ENCODE measurements around the gene CLCN6. TPM values are rescaled to one million over a fixed set of nuclear protein-coding genes. Genes with fewer than 3 reads are reported as not detected.

Gene CLCN6
- total RNA-seq, 4 donors from 2014 or later = 14.0 to 184 (median 30.7) TPM

DNA sequence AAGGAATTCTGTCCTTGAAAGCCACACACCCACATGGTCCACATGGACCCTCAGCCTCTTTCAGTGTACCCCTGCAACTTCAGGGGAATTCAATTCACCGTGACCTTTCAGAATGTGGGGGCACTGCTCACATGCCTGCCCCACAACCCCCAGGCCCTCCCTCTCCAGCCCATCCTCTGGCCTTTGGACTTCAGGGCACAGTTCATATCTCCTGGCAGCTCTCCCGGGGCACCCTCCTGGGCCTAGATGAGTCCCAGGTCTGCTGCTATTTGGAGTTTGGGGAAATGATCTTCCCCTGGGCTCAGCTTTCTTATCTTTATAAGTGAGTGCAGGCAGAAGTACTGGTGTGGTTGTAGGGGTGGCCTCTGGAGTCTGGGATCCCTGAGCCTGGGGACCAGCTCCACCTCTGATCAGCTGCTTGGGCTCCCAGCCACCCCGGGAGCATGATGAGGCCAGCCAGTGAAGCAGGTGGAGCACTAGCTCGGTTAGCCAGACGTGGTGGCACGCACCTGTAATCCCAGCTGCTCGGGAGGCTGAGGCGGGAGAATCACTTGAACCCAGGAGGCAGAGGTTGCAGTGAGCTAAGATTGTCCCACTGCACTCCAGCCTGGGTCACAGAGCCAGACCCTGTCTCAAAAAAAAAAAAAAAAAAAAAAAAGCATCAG, 28.2 kb upstream of the CLCN6 start:
- TF ChIP-seq POLR2AphosphoS5 (IDR thresholded peaks at IDR 0.05) = no peak
- Histone ChIP-seq H3K27me3 (no peaks in the 10 kb centered on the region), H3K9me3 (no peaks in the 10 kb centered on the region), H3K27ac (no peak overlapping the region), H3K4me3 (no peak overlapping the region), H3K36me3 (no peaks in the 10 kb centered on the region), H3K4me1 (no peaks in the 10 kb centered on the region)
- no peak for DNase-seq
- 45% methylated on average over 6 of the region's 8 CpGs; no CpG with 5 or more reads in 1 of the 2 donors for WGBS, 2 donors (ENCODE audit: low coverage in 1 of 2)
- intact Hi-C loops (cut with DNase I; ENCODE audit: low total_unique reads) (no loop called here), in situ Hi-C loops (cut with MboI; ENCODE audit: low pct_ligation_motif_present in 1 of 4, low pct_unique_long_range_greater_than_20kb in 1 of 4, low sequenced_read_pairs in 3 of 4) (no loop called here)

DNA sequence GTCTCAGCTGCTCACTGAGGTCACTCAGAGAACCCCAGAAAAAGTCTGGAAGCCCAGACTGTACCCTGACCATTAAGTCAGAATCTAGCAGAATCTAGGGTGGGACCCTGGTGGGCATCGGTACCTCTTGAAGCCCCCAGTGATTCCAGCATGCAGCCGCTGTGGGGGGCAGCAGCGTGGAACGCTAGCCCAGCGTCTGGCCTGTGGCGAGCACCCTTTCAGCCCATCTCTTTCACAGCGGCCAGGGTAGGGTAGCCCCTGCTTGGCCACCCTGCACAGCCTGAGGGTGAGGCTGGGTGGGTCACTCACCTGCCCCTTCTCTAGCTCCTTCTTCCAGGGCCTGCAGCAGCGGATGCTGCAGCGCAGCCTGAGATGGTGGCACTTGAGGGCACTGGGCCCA, 27.7 kb upstream of the CLCN6 start:
- Histone ChIP-seq H3K36me3 (no peaks in the 10 kb centered on the region), H3K4me3 (no peak overlapping the region), H3K27me3 (no peaks in the 10 kb centered on the region), H3K27ac (no peak overlapping the region), H3K9me3 (no peaks in the 10 kb centered on the region), H3K4me1 (no peaks in the 10 kb centered on the region)
- TF ChIP-seq POLR2A (IDR thresholded peaks at IDR 0.05) = no peak
- TF ChIP-seq EP300 (IDR thresholded peaks at IDR 0.05; ENCODE audit: low read depth) = no peak
- TF ChIP-seq POLR2AphosphoS5 (IDR thresholded peaks at IDR 0.05) = no peak
- TF ChIP-seq CTCF (IDR thresholded peaks at IDR 0.05) = no peak
- intact Hi-C loops (cut with DNase I; ENCODE audit: low total_unique reads) = no loop called here
- in situ Hi-C loops (cut with MboI; ENCODE audit: low pct_ligation_motif_present in 1 of 4, low pct_unique_long_range_greater_than_20kb in 1 of 4, low sequenced_read_pairs in 3 of 4) = no loop called here
- 93% methylated on average over 5 of the region's 9 CpGs; no CpG with 5 or more reads in 1 of the 2 donors for WGBS, 2 donors (ENCODE audit: low coverage in 1 of 2)
- DNase-seq = no peak

DNA sequence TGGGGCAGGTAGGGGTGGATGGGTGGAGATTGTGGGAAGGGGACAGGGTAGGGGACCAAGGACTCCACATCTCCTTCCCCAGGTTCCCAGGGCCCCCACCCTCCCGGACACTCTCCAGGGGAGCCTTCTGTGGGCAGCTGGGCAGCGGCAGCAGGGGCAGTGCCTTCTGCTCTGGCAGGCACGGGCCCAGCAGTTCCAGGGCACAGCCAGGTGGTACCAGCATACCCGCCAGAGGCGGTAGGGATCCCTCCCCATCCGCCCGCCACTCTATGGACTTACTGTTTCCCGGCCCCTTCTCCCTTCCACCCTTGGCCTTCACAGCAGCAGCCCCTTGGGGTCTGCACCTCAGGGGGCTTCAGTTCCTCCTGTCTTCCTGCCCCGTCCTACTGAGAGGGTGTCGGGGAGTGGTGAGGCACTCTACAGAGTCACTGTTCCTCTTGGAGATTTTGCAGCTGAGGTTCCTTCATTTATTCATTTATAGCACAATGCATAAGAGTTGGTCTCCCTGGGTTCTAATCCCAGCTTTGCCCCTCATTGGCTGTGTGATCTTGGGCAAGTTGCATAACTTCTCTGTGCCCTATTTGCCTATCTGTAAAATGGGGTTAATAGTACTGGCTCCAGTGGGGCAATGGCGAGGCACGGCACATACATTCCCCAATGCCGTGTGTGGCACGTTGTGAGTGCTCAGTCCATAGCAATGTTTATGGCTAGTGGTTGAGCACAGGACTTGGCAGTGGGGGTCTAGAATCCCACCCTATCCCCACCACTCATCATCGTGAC, 27.0 kb upstream of the CLCN6 start:
- intact Hi-C loops (cut with DNase I; ENCODE audit: low total_unique reads) = no loop called here

DNA sequence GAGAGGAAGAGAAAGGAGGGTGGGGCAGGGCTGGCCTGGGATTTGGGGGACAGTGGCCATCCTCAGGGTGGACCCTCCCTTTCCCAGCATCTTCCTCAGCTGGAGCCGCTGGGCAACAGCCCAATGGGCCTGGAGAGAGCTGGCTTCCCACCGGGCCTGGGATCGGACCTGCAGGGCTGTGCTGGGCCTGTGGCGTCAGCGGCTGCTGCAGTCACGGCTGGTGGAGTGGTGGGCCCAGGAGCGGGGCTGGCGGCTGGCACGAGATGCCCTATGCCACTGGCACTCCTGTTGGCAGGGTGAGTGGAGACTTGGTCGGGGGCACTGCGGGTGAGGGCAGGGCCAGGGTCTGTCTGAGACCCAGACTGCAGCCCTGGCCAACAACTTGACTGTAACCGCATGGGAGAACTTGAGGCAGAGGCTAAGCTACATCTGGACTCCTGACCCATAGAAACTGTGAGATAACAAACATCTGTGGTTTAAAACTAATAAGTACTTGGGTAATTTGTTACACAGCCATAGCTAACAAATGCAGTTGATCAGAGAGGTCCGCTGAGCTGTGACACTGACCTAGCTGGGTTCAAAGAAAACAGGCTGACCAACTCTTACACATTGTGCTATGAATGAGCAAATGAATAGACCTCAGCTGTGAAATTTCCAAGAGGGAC, 26.1 kb upstream of the CLCN6 start:
- intact Hi-C loops (cut with DNase I; ENCODE audit: low total_unique reads) (no loop called here), in situ Hi-C loops (cut with MboI; ENCODE audit: low pct_ligation_motif_present in 1 of 4, low pct_unique_long_range_greater_than_20kb in 1 of 4, low sequenced_read_pairs in 3 of 4) (no loop called here)
- no peaks in the 10 kb centered on the region for H3K27me3 ChIP-seq
- no peaks in the 10 kb centered on the region for H3K9me3 ChIP-seq
- H3K36me3 ChIP-seq = no peaks in the 10 kb centered on the region
- H3K4me1 ChIP-seq = peaks cover 2 to 5% (median 2%) of the 10 kb centered on the region in 4 donors
- no peak overlapping the region for H3K4me3 ChIP-seq
- no peak for TF ChIP-seq POLR2AphosphoS5 (IDR thresholded peaks at IDR 0.05)
- no peak for TF ChIP-seq POLR2A (IDR thresholded peaks at IDR 0.05)
- TF ChIP-seq EP300 (IDR thresholded peaks at IDR 0.05; ENCODE audit: low read depth) = no peak
- TF ChIP-seq CTCF (IDR thresholded peaks at IDR 0.05) = no peak
- DNase-seq = no peak
- H3K27ac ChIP-seq = no peak overlapping the region
- WGBS, 2 donors (ENCODE audit: low coverage in 1 of 2) = 85 to 100% methylated on average over 1 to 13 of the region's 13 CpGs

More for the DNA sequence above, 27.0 kb upstream of the CLCN6 start:
- Histone ChIP-seq H3K4me3 (no peak overlapping the region), H3K27me3 (no peaks in the 10 kb centered on the region), H3K9me3 (no peaks in the 10 kb centered on the region), H3K4me1 (no peaks in the 10 kb centered on the region), H3K36me3 (no peaks in the 10 kb centered on the region), H3K27ac (no peak overlapping the region)
- no peak for DNase-seq
- in situ Hi-C loops (cut with MboI; ENCODE audit: low pct_ligation_motif_present in 1 of 4, low pct_unique_long_range_greater_than_20kb in 1 of 4, low sequenced_read_pairs in 3 of 4) = no loop called here
- WGBS, 2 donors (ENCODE audit: low coverage in 1 of 2) = 90 to 93% methylated on average over 2 to 14 of the region's 15 CpGs
- no peak for TF ChIP-seq POLR2A (IDR thresholded peaks at IDR 0.05)
- no peak for TF ChIP-seq EP300 (IDR thresholded peaks at IDR 0.05; ENCODE audit: low read depth)
- TF ChIP-seq POLR2AphosphoS5 (IDR thresholded peaks at IDR 0.05) = no peak
- TF ChIP-seq CTCF (IDR thresholded peaks at IDR 0.05) = no peak
